HG03432 (cell line): ENCODE data around the gene PTMA.

Experiments used
- ATAC-seq: cut with Tn5 transposase; IDR thresholded peaks from one replicate; pipeline ENCODE4 v1.9.1; 2021; ENCODE audit warnings: mild to moderate bottlenecking, moderate library complexity; ENCODE audit not compliant: unreplicated experiment

The PTMA gene

DNA sequence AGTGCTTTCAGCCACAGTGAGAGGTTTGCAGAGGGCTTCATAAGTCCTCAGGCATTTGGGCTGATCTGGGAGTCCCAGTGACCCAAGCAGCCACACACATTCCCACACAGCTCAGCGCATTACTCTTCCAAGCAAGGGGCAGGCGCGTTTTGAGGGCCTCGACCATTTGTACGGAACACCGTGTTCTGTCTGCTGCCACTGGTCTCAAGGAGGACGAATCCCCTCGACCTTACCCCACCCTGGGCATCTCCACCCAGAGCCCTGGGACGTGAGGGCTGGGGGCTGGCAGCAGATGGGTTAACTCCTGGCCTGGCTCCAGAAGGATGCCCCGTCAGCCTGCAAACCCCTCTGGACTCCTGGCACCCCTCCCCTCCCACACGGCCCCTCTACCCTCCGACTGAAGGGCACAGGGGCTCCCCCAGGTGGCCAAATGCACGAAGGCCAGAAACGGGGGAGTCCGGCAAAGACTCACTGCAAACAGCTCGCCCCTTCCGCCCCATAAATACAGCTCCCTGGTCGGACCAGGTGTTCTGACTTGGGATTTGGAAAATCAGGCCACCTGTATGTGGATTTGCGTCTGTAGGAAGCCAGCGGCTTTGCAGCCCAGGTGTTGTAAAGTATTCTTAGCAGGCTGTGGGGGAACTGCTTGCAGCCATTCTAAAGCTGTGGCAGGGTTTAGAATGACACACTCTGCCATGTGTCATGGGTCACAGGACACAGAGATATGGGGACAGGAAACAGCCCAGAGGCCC lies 33.6 kb upstream of the PTMA start:
- peak; percentile 32 for ATAC-seq

GRCh38 chr2:231676243-231676642 lies 32.1 kb upstream of the PTMA start:
- no peak for ATAC-seq

DNA sequence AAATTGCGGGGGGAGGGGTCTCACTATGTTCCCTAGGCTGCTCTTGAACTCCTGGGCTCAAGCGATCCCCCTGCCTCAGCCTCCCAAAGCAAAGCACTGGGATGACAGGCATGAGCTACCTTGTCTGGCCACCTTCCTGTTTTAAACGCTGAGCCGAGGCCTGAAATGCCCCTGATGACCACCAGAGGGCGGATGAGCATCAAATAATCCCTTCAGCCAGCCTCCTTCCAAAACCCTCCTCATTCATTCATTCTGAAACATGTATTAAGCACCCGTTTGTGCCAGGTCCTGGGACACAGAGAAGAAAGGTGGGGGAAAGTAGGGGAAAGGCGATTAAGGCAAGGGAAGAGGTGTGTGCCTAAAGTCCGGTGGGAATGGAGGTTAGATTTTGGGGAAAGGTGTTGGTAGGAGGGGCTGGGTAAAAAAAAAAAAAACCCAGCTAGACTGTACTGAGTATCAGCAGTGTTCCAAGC lies 30.7 kb upstream of the PTMA start:
- ATAC-seq: no peak

DNA sequence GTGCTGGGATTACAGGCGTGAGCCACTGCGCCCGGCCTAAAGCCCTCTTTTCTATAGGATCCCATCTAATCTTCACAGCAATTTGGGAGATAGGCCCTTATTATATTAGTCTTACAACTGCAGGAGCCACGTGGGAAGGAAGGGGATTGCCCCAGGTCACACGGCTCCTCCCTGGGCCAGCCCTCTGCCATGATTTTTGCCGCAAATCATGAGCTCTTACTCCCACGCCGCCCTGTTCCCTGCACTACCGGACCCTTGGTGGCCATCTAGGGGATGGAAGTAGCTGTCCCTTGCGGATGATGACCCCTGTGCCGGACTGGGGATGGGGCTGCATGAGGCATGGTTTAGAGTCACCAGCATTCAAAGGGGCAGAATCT lies 28.4 kb upstream of the PTMA start:
- no peak for ATAC-seq

- ATAC-seq: peak; percentile 28
Measured at GRCh38 chr2:231680285-231680991, 27.9 kb upstream of the PTMA start.

DNA sequence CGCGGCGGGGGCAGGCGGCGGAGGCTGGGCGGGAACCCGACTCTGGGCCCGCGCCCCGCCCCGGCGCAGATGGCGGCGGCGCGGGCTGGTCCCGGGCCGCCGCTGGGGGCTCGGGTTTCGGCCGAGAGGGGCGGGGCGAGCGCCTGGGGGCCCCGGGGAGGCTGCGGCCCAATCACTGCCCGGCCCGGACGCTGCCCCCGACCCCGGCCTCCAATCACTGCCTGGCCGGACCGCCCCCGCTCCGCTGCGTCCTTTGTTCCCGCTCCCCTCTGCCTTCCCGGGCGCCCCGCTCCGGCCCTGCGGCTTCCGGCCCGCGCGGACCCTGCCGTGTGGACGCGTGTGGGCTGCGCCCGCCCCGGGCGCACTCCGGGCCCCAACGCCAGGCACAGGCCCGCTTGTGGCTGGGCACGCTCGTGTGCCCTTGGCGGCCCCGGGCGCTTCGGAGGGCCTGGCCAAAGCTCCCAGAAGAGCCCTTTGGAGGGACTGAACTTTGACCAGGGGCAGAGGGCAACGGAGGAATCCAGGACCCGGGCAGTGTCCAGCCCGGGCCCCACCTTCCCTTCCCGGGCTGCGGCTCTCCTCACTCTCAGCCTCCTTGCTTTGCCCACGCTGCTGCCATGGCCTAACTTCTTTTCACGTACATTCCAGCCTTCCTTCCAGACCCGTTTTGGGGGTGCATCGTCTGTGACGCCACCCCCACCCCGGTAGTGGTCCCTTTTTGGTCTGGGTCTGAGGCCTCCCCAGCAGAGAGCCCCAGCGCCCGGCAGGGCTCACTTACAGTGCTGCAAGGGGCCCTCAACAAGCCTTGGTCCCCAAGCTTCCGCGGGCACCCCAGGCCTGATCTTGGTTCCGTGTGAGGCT lies 27.1 kb upstream of the PTMA start:
- ATAC-seq: peak; percentile 69

DNA sequence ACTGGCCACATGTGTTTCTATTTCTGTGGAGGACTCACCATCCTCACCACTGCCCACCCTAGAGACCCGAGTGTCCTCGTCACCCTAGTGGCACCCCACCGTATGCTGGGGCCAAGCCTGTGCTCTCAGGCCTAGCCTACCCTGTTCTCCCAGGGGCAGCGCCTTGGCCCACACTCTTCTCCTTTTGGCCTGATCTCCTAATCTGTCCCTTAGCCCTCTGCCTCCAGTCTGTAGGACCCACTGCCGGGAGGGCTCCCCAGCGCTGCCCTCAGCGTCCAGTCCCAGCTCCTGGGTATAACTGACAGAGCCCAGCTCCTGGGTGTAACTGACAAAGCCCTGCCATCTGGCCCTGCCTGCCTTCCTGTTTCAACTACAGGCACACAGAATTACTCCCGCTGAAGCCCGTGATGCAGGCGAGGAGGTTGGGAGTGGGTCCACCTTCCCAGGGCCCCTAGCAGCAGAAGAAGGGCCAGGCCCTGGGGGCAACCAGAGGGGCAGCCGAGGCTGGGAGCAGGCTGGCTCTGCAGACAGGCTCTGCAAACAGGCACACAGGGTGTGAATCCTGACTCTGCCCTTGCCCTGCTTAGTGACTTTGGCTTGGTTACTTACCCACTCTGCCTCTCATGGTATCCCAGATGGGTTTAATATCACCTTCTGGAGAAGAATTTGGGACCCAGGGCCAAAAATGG lies 25.6 kb upstream of the PTMA start:
- ATAC-seq: no peak

DNA sequence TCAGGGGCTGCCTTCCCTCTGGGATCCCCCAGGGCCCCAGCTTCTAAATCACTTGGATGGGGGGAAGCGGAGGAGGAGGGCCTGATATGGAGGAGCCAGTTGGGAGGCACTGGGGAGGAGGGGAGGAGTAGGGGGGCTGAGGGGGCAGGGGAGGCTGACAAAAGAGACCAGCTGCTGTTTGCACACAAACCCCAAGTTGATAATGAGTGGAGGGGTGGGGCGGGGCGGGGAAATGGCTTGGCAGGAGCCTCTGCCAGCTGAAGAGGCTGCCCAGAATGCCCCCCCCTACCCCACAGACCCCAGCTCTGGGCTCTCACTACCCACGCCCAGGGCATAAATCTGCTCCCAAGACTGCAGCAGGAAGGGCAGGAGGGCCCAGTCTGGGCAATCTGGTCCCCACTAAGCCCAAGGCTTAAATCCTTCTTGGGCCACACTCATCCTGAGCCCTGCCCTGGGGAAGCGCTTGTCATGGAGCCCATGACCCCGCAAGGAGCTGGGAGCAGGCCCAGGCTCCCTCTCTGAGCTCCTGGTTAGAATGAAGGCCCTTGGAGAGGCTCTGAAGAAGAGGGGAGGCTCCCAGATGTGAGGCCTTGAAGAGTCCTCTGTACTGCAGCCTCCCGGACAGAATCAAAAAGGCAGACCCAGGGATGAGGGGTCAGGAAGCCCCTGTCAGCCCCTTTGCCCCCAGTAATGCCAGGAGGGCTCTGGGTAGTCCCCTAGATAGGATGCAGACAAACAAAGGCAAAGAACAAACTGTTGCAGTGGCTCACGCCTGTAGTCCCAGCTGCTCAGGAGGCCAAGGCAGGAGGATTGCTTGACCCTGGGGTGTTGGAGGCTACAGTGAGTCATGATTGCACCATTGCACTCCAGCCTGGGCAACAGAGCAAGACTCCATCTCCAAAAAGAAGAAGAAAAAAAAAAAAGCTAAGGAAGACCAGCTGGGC lies 24.8 kb upstream of the PTMA start:
- no peak for ATAC-seq

GRCh38 chr2:231684314-231685223 lies 23.8 kb upstream of the PTMA start:
- no peak for ATAC-seq

GRCh38 chr2:231685349-231686191 lies 22.8 kb upstream of the PTMA start:
- no peak for ATAC-seq

GRCh38 chr2:231686192-231687100 lies 21.9 kb upstream of the PTMA start:
- ATAC-seq: no peak

GRCh38 chr2:231687133-231687852 lies 21.0 kb upstream of the PTMA start:
- peak; percentile 79 for ATAC-seq

- ATAC-seq: no peak
Measured at GRCh38 chr2:231687961-231688360, 20.4 kb upstream of the PTMA start.

- no peak for ATAC-seq
Measured at GRCh38 chr2:231688719-231689118, 19.6 kb upstream of the PTMA start.

DNA sequence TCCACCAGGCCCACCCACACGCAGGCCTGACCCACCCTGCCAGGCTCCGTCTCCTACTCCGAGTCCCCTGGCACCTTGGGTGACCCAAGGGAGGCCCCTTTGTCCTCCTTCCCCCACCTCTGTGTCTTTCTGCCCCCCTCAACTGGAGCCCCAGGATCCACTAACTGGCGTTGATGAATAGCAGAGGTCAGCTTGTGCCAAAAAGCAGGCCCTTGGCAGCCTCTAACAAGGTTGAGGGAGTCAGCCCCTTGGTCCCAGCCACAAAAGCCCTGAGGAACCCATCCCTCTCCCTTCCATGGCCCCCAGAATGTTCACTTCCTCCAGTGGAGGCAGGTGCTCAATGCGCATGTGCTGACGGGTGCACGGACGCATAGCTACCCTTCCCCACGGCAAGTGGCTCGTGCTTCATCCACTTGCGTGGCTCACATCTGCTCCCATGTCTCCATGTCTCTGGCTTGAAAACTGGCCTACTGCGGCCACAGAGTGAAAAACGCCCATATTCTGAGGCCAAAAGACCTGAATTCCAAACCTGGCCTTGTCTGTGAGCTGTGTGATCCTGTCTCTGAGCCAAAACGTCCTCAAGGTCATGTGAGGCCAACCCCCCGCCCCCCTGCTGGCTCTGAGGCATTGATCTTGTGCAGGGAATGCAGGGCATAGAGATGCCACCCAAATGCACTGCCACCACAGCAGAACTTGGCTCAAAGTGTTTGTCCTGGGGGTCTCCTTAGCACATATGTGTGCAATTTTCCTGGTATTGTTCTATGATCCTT lies 19.0 kb upstream of the PTMA start:
- ATAC-seq: no peak
